Neural cell (in vitro differentiated cells): ENCODE results near the gene THRB. TPM values are rescaled to one million over a fixed set of nuclear protein-coding genes. Genes with fewer than 3 reads are reported as not detected.

Experiments used
- H2AFZ ChIP-seq: fragments of 200-600, 300-800 bp; sonication (generic), shearing (Covaris generic); 2 replicates; pipeline ENCODE4 v1.6.0; 2014; ENCODE audit warnings: low read depth, mild to moderate bottlenecking, antibody characterized with exemption, low read length, moderate library complexity
- H3F3A ChIP-seq: fragments of 200-600 bp; shearing (Covaris generic); 2 replicates; pipeline ENCODE4 v1.6.1; 2016; ENCODE audit warnings: mild to moderate bottlenecking, moderate library complexity, mixed read lengths, antibody characterized with exemption, low read length; ENCODE audit not compliant: insufficient read depth, poor library complexity, severe bottlenecking
- H3K27ac ChIP-seq: fragments of 200-600, 300-800 bp; sonication (generic), shearing (Covaris generic); 2 replicates; pipeline ENCODE4 v1.5.1; 2014; ENCODE audit warnings: mild to moderate bottlenecking, low read length, moderate library complexity
- H3K27me3 ChIP-seq: fragments of 300-800, 200-600 bp; sonication (generic), shearing (Covaris generic); 2 replicates; pipeline ENCODE4 v1.6.0; 2014; ENCODE audit warnings: mild to moderate bottlenecking, low read depth, low read length, moderate library complexity; ENCODE audit not compliant: insufficient read depth
- H3K36me3 ChIP-seq: fragments of 300-800, 200-600 bp; sonication (generic), shearing (Covaris generic); 2 replicates; pipeline ENCODE4 v1.5.1; 2014; ENCODE audit warnings: mild to moderate bottlenecking, antibody characterized with exemption, low read length, moderate library complexity; ENCODE audit not compliant: insufficient read depth
- H3K4me2 ChIP-seq: fragments of 300-800, 200-600 bp; sonication (generic), shearing (Covaris generic); 2 replicates; pipeline ENCODE4 v1.6.0; 2014; ENCODE audit warnings: mild to moderate bottlenecking, low read length
- H3K4me3 ChIP-seq: fragments of 300-800, 200-600 bp; sonication (generic), shearing (Covaris generic); 2 replicates; pipeline ENCODE4 v1.5.1; 2014; ENCODE audit warnings: mild to moderate bottlenecking, low read length, moderate library complexity
- H3K79me2 ChIP-seq: fragments of 200-600 bp; shearing (Covaris generic); replicated peaks from 2 replicates; pipeline ENCODE4 v1.6.0; 2014; ENCODE audit warnings: mild to moderate bottlenecking, low read length, moderate library complexity; ENCODE audit not compliant: insufficient read depth
- H3K9ac ChIP-seq: fragments of 300-800, 200-600 bp; sonication (generic), shearing (Covaris generic); 2 replicates; pipeline ENCODE4 v1.6.1; 2016; ENCODE audit warnings: mild to moderate bottlenecking, low read length, mixed read lengths
- H3K9me2 ChIP-seq: fragments of 200-600 bp; shearing (Covaris generic); 2 replicates; pipeline ENCODE4 v1.6.1; 2016; ENCODE audit warnings: mild to moderate bottlenecking, low read length, mixed read lengths; ENCODE audit not compliant: insufficient read depth
- H3K9me3 ChIP-seq: fragments of 200-600, 300-800 bp; sonication (generic), shearing (Covaris generic); 2 replicates; pipeline ENCODE4 v1.6.1; 2016; ENCODE audit warnings: mild to moderate bottlenecking, mixed run types, low read length, moderate library complexity, mixed read lengths
- H4K20me1 ChIP-seq: fragments of 200-600 bp; shearing (Covaris generic); 2 replicates; pipeline ENCODE4 v1.6.1; 2016; ENCODE audit warnings: mild to moderate bottlenecking, mixed run types; ENCODE audit not compliant: insufficient read depth
- EP300 ChIP-seq: fragments of 450-650 bp; conservative IDR thresholded peaks from 2 replicates; pipeline ENCODE4 v1.6.1; 2014; ENCODE audit warnings: antibody characterized with exemption, mild to moderate bottlenecking, moderate library complexity; ENCODE audit not compliant: poor library complexity, severe bottlenecking
- EZH2 ChIP-seq: fragments of 200-600, 300-800 bp; shearing (Covaris generic), sonication (generic); IDR thresholded peaks from 2 replicates; pipeline ENCODE4 v1.6.1; 2014; ENCODE audit warnings: antibody characterized with exemption, low read length, borderline replicate concordance, mild to moderate bottlenecking; ENCODE audit not compliant: insufficient read depth, poor library complexity, severe bottlenecking
- MXI1 ChIP-seq: fragments of 450-650 bp; conservative IDR thresholded peaks from 2 replicates; pipeline ENCODE4 v1.6.1; 2014; ENCODE audit warnings: antibody characterized with exemption, mild to moderate bottlenecking; ENCODE audit not compliant: poor library complexity, severe bottlenecking
- POLR2AphosphoS5 ChIP-seq: IDR thresholded peaks from 2 replicates; pipeline ENCODE4 v1.6.1; 2012
- RAD21 ChIP-seq: fragments of 450-650 bp; conservative IDR thresholded peaks from 2 replicates; pipeline ENCODE4 v1.6.1; 2014; ENCODE audit warnings: antibody characterized with exemption, mild to moderate bottlenecking, moderate library complexity
- SMC3 ChIP-seq: fragments of 450-650 bp; conservative IDR thresholded peaks from 2 replicates; pipeline ENCODE4 v1.6.1; 2014; ENCODE audit warnings: antibody characterized with exemption, mild to moderate bottlenecking, moderate library complexity; ENCODE audit not compliant: poor library complexity
- TAF1 ChIP-seq: IDR thresholded peaks from 2 replicates; pipeline ENCODE4 v1.6.1; 2012; ENCODE audit warnings: low read depth
- polyA plus RNA-seq: library from polyadenylated mRNA; depleted of rRNA; stranded (reverse); fragments of >200 nt; gene quantifications from 2 replicates; pipeline ENCODE4 v1.2.3, GENCODE V29; 2014
- TF ChIP-seq, protein P1 (sequence below): fragments of 450-650 bp; IDR thresholded peaks from 2 replicates; pipeline ENCODE4 v1.5.1; 2014; ENCODE audit warnings: antibody characterized with exemption, mild to moderate bottlenecking, moderate library complexity; ENCODE audit not compliant: poor library complexity, severe bottlenecking
- TF ChIP-seq, protein P2 (sequence below): IDR thresholded peaks from 2 replicates; pipeline ENCODE4 v1.6.1; 2012; ENCODE audit warnings: borderline replicate concordance

The THRB gene
- polyA plus RNA-seq, 1 donor from 2014 or later, result 1.7 TPM

DNA sequence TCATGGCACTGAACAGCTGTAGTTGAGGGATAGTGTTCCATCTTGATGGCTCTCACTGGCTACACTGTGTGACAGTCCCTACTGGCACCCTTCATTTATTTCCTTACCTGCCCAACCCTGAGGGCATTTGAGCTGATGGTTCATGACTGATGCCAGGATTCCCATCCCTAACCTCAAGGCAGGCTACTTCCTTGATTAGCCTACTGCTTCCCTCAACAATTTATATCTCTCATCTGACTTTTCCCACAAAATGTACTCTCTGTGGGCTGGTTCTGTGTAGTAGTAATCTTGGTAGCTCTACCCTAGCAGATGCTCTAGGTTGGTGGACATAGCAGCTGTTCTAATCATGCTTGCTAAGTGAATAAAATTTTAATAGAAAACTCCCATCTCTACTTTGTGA lies 106.0 kb downstream of the THRB start:
- H3K4me3 ChIP-seq, result no peak overlapping the region
- no peaks in the 10 kb centered on the region for H3K79me2 ChIP-seq

DNA sequence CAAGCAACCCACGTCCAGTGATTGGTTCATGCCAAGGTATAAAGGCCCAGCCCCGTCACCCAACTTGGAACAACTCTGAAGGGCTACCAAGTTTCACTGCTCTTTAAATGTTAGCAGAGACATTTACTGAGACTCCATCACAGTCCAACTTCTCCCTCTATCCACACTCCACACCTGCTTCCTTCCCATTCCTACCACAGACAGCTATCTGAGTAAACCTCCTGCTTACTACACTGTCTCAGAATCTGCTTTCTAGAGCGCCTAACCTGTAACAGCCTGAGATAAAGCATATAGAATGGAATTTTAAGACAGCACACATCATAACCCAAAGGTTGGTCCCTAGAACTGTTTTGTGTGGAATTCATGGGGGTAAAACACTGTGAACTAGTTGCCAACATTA lies 106.5 kb downstream of the THRB start:
- no peak overlapping the region for H3K4me2 ChIP-seq
- H3K27ac ChIP-seq, result no peak overlapping the region
- H3K9ac ChIP-seq, result no peak overlapping the region
- H3K4me3 ChIP-seq, result no peak overlapping the region
- H3K79me2 ChIP-seq, result no peaks in the 10 kb centered on the region
- no peaks in the 10 kb centered on the region for H4K20me1 ChIP-seq
- no peaks in the 10 kb centered on the region for H3K9me3 ChIP-seq
- H2AFZ ChIP-seq, result no peak overlapping the region
- H3K9me2 ChIP-seq, result no peaks in the 10 kb centered on the region
- no peaks in the 10 kb centered on the region for H3K27me3 ChIP-seq
- H3F3A ChIP-seq, result peaks cover 6% of the 10 kb centered on the region
- no peaks in the 10 kb centered on the region for H3K36me3 ChIP-seq
- no peak for TF ChIP-seq EZH2
- no peak for TF ChIP-seq SMC3
- no peak for TF ChIP-seq RAD21
- TF ChIP-seq, protein P1, sequence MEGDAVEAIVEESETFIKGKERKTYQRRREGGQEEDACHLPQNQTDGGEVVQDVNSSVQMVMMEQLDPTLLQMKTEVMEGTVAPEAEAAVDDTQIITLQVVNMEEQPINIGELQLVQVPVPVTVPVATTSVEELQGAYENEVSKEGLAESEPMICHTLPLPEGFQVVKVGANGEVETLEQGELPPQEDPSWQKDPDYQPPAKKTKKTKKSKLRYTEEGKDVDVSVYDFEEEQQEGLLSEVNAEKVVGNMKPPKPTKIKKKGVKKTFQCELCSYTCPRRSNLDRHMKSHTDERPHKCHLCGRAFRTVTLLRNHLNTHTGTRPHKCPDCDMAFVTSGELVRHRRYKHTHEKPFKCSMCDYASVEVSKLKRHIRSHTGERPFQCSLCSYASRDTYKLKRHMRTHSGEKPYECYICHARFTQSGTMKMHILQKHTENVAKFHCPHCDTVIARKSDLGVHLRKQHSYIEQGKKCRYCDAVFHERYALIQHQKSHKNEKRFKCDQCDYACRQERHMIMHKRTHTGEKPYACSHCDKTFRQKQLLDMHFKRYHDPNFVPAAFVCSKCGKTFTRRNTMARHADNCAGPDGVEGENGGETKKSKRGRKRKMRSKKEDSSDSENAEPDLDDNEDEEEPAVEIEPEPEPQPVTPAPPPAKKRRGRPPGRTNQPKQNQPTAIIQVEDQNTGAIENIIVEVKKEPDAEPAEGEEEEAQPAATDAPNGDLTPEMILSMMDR, result no peak
- TF ChIP-seq EP300, result no peak
- TF ChIP-seq, protein P2, sequence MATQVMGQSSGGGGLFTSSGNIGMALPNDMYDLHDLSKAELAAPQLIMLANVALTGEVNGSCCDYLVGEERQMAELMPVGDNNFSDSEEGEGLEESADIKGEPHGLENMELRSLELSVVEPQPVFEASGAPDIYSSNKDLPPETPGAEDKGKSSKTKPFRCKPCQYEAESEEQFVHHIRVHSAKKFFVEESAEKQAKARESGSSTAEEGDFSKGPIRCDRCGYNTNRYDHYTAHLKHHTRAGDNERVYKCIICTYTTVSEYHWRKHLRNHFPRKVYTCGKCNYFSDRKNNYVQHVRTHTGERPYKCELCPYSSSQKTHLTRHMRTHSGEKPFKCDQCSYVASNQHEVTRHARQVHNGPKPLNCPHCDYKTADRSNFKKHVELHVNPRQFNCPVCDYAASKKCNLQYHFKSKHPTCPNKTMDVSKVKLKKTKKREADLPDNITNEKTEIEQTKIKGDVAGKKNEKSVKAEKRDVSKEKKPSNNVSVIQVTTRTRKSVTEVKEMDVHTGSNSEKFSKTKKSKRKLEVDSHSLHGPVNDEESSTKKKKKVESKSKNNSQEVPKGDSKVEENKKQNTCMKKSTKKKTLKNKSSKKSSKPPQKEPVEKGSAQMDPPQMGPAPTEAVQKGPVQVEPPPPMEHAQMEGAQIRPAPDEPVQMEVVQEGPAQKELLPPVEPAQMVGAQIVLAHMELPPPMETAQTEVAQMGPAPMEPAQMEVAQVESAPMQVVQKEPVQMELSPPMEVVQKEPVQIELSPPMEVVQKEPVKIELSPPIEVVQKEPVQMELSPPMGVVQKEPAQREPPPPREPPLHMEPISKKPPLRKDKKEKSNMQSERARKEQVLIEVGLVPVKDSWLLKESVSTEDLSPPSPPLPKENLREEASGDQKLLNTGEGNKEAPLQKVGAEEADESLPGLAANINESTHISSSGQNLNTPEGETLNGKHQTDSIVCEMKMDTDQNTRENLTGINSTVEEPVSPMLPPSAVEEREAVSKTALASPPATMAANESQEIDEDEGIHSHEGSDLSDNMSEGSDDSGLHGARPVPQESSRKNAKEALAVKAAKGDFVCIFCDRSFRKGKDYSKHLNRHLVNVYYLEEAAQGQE, result no peak
- TF ChIP-seq TAF1, result no peak
- TF ChIP-seq POLR2AphosphoS5, result no peak
- TF ChIP-seq MXI1, result no peak

More for the DNA sequence above, 106.0 kb downstream of the THRB start:
- Histone ChIP-seq H3K27ac (peak overlapping the region; percentile 10), H2AFZ (no peak overlapping the region), H3K27me3 (no peaks in the 10 kb centered on the region), H3K36me3 (no peaks in the 10 kb centered on the region), H3K9me3 (no peaks in the 10 kb centered on the region), H3K4me2 (no peak overlapping the region), H4K20me1 (no peaks in the 10 kb centered on the region), H3F3A (peaks cover 6% of the 10 kb centered on the region), H3K9ac (no peak overlapping the region), H3K9me2 (no peaks in the 10 kb centered on the region)
- TF ChIP-seq MXI1 (no peak), POLR2AphosphoS5 (no peak), EZH2 (no peak), SMC3 (no peak), RAD21 (no peak), EP300 (no peak), TAF1 (no peak)
- TF ChIP-seq, protein P1, result no peak
- TF ChIP-seq, protein P2, result no peak
